HG03378 (cell line): ENCODE results near the gene ITGA1.
"Not testable (repeated sequence)": the region's sequence is repeated elsewhere in the genome, so short reads cannot be mapped to it uniquely, and the experiment has no call there.

Experiments
- ATAC-seq: cut with Tn5 transposase; IDR thresholded peaks from one replicate; pipeline ENCODE4 v1.9.1; 2021; ENCODE audit warnings: mild to moderate bottlenecking, moderate library complexity; ENCODE audit not compliant: unreplicated experiment

The ITGA1 gene

DNA sequence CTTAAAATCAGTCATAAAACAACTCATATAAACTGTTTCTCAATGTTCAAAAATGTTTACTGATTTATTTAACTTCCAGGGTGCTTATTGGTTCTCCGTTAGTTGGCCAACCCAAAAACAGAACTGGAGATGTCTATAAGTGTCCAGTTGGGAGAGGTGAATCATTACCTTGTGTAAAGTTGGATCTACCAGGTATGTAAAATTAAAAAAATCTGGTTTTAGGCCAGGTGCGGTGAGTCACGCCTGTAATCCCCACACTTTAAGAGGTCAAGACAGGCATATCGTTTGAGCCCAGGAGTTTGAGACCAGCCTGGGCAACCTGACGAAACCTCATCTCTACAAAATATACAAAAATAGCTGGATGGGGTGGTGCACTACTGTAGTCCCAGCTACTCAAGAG lies 73.7 kb downstream of the ITGA1 start:
- ATAC-seq = no peak

DNA sequence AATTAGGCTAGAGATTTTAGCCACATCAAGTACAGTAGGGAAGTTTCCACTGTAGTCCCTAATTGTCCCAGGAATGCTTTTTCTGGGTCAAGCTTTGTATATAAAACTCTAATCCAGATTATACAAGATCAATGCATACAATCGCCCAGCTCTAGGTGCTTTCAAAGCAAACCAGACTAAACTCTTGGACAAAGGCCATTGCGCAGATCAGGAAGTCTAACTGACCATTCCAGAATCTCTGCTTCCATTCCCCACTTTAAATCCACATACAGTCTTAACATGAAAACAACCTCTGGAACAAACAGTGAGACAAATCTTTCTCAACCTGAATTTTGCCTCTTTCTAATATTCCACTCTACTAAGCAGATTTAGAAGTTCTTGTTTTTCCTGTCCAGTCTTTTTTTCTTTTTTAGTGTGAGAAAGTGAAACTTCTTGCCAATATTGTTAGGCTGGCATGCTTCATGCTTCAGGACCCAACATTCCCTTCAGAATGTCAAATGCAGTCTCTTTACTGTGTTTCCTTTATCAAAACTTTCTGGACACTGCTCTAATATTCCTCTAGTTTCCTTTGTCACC lies 76.1 kb downstream of the ITGA1 start:
- no peak for ATAC-seq

DNA sequence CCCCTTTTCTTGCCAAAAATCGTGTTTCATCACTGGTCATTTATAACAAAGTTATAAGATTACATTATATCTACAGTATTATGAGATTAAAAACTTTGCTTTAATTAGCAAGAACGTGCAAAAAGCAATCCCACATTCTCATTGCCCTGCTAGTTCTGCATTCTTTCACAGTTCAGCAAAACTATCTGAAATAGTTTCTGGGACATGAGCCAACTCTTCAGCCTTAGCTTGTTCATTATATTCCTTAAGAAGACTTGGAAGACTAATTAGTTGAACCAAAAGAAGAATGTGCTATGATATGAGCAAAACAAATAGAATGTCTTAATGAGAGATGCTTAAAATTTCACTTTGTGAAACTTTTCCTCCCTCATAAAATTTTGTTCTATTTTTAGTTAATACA lies 76.7 kb downstream of the ITGA1 start:
- ATAC-seq = no peak

DNA sequence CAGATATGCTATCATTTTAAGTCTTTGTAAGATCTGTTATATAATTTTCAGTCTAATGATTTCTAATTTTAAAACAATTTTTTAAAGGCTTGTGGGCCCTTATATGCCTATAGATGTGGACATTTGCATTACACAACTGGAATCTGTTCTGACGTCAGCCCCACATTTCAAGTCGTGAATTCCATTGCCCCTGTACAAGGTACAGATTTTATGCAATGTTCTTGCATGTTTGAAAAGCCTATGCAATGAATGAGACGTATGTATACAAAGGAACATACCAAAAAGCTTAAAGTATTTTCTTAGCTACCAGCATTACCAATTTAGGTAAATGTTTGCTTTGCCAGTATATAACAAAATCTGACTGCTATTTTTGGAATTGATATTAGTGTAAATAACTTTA lies 77.2 kb downstream of the ITGA1 start:
- ATAC-seq = no peak

DNA sequence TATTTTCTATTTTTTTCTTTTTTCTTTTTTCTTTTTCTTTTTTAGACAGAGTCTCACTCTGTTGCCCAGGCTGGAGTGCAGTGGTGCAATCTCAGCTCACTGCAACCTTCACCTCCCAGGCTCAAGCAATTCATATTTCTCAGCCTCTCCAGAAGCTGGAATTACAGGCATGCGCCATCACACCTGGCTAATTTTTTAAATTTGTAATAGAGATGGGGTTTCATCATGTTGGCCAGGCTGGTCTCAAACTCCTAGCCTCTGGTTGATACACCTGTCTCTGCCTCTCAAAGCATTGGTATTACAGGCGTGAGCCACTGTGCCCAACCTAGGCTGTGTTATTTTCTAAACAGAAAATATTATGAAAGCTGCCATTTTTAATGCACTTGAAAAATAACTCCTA lies 78.3 kb downstream of the ITGA1 start:
- ATAC-seq = not testable (repeated sequence)

DNA sequence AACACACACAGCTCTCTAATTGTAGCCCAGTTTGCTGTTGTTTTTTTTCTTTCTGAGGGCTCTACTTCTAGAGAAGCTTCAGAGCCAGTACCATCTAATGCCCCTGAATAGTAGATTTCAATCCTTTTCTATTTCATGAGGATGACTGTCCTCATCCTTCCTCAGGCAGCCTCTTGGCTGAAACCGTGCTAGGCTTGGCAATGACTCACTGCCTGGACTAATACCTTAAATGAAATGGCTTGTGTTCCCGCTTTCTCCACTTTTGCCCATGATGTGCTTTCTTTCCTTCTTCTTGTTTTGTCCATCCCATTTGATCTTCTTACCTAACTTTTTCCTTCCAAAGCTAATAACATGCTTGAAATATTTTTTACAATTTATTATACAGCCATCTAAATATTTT lies 80.1 kb downstream of the ITGA1 start:
- ATAC-seq = no peak

DNA sequence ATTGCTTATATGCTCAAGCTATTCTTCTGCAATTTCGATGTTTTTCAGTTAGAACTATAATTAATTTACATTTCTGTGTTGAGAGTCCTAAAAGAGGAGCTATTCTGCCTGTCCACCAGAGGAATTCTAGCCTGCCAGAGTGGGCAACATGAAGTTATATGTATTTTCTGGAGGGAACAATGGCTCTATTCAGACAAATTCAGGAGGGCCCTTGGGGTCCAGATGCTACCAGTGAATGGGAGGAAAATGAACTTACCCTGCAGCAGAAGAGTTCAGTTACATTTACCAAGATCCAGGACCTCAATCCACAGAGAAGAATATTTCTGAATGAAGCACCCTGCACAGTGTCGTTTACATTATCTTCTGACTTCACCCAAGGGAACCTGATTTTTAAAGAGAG lies 80.7 kb downstream of the ITGA1 start:
- no peak for ATAC-seq

DNA sequence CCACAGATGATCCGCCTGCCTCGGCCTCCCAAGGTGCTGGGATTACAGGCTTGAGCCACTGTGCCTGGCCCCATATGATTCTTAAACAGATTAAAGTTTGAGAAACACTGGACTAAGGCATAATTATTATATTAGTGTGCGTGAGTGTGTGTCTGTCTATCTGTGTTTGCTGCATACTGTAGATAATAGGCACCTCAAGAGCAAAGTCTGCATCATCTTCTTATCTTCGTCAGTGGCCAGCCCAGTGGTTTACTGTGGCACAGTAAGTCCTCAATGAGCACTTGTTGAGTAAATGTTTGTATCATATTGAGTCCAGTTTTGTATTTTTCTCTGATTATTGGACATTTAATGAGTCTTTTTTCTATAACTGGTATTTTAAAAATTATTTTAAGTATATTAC lies 81.7 kb downstream of the ITGA1 start:
- no peak for ATAC-seq

DNA sequence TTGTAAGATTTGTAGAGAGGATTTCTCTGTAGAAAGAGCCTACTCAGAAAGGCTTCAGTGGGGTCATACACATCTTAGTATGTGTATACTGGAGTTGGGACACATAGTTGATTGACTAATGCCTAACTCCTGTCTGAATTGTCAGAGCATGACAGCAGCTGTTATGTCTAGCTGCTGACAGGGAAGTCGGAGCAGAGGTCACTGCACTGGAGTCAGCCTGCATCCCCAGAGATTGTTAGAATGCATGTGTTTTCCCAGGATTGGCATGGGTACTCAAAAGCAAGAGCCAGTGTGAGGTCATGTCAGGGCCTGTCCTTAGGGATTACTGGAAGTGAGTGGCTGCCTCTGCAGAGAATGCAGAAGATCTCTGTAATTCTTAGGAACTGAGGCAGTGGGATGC lies 82.7 kb downstream of the ITGA1 start:
- ATAC-seq = no peak

DNA sequence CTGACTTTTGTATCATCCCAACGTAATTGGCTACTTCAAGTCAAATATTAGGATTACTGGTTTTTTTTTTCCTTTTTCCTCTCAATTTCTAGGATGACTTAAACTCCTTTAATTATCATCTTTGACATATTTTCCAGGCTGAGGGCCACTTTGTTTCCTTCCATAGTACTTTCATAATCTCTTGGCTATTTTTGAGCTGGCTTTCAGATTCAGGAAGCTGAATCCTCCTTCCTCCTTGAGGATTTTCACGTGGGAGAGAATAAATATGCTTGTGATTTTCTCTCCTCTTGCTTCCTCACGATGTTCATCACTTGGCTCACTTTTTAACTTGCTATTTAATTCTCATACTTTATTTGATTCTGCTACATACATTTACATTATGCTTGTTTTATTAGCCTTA lies 88.1 kb downstream of the ITGA1 start:
- ATAC-seq = no peak

DNA sequence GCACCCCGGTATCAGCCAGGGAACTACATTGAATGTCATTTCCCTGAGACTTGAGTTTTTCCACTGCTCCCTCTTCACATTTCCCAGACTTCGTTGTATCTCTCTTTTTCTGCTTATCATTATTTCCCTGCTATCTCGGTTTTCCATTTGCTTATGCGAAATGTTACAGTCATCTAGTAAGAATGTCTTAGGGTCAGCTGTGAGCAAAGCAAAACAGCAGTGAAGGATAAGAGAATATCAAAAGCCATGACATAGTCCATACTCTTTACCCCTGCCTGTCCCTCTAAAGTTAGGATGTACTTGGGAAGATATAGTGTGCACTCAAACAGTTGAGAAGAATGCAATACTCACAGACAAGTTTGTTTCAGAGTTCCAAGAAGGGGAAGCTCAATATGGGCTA lies 88.7 kb downstream of the ITGA1 start:
- no peak for ATAC-seq

DNA sequence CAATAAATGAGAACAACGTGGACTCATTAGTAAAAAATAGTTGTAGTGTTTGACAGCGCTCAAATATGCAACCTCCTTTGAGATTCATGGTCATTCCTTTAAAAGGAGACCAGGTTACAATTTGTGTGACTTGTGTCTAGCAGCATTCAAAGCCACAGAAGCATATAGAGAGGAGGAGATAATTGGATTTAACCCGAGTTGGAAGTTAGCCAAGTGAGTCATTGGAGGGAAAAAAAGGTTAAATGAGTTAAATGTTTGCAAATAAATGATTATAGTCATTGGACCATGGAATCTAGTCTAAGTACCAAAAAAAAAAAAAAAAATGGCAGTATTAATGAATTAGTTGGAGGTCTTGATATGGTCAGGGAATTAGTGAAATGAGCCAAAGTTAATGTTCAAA lies 90.9 kb downstream of the ITGA1 start:
- ATAC-seq = no peak

DNA sequence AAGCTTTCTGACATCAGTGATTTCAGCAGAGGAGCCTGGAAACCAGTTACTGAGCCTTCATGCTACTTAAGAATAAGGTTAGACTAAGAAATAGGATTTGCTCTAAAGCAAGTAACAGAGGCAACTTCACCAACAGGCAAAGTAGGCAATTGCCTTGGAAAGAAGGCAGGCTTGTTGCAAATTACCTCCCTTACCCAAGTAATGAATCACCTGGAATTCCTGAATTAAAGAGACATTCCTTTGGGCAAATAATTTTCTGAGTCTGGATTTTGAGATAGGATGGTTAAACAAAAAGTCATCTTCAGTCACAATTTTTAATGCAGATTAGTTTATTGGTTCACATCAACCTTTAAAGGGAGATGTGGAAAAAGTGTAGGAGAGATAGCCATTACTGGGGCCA lies 92.8 kb downstream of the ITGA1 start:
- no peak for ATAC-seq

DNA sequence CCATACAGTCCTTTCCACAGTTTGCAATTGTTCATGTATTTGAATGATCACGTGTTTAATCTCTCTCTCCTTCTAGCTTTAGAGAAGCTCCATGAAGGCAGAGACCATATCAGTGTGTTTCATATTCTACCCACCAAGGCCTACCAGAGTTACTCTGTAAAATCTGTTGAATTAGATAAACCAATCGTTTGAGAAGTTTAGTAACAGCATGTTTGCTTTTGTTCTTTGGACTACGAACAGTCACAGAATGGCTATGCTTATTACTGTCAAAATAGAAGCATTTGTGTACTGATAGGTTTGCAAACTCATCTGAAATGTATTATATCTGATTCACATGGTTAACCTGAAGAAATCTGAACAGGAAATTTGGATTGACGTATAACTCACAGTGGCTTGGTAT lies 93.8 kb downstream of the ITGA1 start:
- ATAC-seq = no peak

DNA sequence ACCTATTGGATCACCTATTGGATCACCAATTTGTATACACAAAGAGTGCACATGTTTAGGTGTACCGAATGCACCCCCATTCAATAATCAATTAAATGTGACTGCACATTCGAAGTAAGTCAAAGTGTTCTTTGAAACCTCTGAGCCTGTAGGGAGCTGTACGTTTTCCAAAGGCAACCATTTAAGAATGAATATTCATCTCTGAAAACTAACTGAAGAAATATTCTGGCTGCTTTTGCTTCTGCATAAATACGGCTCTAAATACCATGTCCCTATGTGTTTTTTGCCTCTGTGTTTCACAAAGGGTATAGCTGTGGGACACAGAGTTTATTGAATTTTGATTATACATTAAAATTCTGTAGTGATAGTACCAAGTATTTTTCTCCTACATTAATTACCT lies 95.4 kb downstream of the ITGA1 start:
- no peak for ATAC-seq

DNA sequence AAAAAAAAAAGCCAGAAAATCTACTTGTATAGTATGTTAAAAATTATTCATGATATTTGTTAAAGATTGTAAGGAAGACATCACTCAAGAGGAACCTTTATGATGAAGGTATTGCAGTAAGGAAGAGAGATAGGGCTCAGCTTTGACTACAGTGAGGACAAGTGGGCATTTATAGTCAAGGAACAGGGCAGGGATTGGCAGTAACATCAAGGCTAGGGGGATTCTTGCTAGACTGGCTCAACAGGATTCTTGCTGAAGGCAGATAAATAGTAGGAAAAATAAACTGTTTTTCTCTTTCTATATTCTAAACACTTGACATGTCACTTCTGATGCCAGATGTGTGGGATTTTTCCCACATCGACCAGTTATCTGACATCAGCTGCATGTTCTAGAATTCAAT lies 96.7 kb downstream of the ITGA1 start:
- ATAC-seq = no peak

DNA sequence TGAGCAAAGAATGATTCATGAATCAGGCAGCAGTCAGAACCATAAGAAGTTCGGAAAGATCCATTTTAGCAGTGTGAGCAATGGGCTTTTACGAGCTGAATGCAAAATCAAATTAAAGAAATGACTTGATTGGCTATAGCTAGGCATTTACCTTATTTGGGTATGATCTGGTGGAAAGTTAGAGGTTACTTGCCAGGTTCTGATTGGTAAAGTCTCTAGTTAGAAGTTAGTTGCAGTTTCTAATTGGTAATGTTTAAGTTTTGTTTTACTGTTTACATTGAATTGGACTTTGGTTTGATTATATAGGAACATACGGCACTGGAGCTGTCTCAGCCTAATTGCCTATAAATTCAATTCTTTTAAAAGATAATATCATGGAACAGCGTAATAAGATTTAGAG lies 97.9 kb downstream of the ITGA1 start:
- no peak for ATAC-seq

DNA sequence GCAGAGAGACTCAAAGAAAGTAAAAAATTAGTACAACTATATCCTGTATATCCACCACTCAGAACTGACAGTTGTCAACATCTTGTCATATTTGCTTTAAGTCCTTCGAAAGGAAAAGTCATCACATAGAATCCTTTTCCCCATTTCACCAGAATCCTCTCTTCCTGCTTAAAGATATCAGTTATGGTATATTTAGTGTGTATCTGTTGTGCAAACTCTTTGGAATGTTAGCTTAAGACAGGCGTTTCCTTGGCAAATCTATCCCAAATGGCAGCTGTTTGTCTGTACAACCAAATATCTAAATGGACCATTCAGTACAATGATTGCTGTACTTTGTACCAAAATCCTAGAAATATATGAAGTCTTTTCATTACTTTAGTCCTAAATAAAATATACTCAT lies 98.5 kb downstream of the ITGA1 start:
- ATAC-seq = no peak

DNA sequence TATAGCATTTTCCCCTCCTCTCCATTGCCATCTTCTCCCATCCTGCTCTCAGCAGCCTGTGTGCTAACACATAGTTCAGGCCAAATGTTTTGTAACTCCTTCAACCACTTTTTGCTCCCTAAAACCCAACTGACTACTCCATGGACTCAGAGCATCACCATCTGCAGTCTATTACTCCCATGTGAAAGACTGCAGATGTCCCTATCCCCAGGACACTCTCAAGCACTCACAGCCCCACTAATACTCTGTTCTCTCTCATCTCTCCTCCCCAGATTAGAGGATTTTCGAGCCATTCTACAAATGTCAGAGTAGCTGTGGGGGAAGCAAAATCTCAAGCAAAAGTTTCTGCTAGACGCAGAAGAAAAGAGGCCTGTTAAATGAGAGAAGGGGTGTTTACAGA lies 99.3 kb downstream of the ITGA1 start:
- no peak for ATAC-seq

DNA sequence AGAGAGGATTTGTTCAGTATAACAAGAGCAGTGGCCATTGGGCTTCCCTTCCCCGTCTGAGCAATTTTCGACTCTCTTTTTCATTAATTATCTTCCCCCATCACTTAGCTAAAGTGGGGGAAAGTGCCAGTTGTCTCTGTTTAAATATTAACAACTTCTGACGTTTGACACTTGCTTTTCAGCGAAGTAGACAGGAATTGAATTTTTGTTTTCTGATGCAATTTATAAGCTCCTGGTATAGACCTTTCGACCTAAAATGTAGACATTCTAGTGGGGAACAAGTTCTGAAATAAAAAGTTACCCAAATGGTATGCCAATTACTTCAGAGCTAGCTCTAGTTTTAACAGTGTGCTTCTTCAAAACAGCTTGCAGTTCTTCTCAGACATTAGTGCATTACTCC lies 100.6 kb downstream of the ITGA1 start:
- no peak for ATAC-seq

DNA sequence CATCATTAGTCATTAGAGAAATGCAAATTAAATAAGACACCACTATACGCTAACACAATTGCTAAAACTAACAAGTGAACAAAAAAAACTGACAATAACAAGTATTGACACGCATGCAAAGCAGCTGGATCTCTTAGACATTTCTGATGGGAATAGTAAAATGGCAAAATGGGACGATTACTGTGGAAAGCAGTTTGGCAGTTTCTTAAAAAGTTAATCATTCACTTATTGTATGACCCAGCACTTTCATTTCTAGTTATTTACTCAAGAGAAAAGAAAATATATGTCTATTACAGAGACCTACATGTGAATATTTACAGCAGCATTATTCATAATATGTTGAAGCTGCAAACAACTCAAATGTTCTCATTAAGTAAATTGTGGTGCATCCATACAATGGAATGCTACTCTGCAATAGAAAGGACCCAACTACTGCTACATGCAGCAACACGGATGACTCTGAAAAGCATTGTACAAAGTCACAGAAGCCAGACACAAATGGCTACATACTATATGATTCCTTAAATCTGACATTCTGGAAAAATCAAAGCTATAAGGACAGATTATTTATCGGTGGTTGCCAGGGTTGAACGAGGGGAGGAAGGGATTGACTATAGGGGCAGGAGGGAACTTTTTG lies 104.6 kb downstream of the ITGA1 start:
- no peak for ATAC-seq

DNA sequence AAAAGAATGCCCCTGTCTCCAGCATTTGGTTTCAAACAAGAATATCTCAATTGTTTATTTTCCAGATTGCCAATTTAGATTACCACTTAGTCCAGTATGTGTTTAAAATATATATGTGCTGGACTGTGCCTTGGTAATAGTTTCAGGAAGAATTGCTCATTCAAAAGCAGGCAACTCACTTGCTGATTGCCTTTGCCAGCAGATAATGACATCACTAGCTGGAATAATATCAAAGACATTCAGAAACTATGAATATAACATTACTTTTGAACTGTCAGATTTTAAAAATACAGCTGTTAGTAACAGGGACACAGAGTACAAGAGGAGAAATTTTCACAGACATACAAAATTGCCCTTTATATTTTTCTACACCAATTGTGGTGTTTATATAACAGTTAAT lies 105.4 kb downstream of the ITGA1 start:
- no peak for ATAC-seq

DNA sequence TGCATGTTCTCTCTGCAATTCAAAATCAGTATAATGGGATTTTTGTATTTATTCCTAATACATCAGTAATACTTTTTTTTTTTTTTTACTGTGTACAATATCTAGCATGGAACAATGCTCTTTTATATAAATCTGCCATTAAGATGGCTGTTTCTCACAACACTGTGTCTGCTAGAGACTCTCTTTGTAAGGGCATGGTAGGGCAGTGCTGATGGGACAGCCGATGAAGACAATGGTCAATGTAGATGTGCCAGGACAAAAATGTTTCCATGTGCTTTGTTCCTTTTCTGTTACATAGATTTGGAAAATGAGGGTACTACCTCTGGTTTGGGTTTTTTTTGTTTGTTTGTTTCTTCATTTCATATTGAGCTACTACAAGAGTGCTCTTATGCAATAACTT lies 106.1 kb downstream of the ITGA1 start:
- no peak for ATAC-seq
